NCI-H2196 (cell line): ENCODE measurements around the gene TRIM17.
"Not testable (repeated sequence)": the region's sequence is repeated elsewhere in the genome, so short reads cannot be mapped to it uniquely, and the experiment has no call there.

Experiments
- DNase-seq: peaks from one replicate; lab custom pipeline; 2025; ENCODE audit not compliant: unreplicated experiment; lab: John Stamatoyannopoulos, UW

The TRIM17 gene

DNA sequence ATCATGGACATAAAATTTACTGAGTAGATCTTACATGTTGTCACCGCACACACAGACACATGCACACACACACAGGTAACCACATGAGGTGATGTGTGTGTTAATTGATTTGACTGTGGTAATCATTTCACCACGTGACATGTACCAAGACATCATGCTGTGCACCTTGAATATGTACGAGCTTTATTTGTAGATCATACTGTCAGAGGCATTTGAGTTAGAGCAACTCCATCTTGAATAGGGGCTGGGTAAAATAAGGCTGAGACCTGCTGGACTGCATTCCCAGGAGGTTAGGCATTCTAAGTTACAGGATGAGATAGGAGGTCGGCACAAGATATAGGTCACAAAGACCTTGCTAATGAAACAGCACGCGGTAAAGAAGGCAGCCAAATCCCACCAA, 31.7 kb upstream of the TRIM17 start:
- DNase-seq = no peak

DNA sequence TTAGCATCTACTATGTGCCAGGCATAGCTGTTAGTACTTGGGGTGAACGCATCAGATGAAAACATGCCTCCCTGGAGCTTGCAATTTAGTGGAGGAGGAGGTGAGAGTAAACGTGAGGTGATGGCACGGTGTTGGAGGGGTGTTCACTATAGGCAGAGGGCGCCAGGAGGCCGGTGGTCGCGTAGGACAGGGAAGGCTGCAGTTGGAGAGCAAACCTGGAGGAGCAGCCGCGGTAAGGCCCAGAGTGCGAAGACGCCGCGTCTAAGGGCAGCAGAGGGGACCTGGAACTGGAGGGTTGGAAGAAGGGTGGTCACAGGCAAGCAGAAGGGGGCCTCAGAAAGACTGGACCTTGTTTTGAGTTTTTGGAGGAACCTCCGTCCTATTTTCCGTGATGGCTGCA, 30.2 kb upstream of the TRIM17 start:
- DNase-seq = no peak

- no peak for DNase-seq
Observed at GRCh38 chr1:228445843-228446650, 29.4 kb upstream of the TRIM17 start.

DNA sequence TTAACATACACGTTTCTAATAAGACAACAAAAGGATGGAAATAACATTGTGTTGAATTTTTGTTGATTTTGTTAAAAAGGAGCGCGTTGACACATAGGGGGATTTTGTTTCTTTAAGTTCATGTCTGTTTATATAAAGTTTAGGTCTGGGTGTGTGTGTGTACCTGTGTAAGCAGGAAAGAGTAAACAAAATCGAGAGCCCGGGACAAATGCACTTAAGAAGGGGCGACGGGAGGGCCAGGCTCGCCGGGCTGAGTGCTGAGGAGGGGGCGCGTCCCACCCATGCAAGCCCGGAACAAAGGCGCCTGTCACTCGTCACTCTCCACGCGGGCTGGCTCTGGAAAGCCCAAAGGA, 28.8 kb upstream of the TRIM17 start:
- DNase-seq = no peak

GRCh38 chr1:228443395-228443794, 26.7 kb upstream of the TRIM17 start:
- DNase-seq = no peak

DNA sequence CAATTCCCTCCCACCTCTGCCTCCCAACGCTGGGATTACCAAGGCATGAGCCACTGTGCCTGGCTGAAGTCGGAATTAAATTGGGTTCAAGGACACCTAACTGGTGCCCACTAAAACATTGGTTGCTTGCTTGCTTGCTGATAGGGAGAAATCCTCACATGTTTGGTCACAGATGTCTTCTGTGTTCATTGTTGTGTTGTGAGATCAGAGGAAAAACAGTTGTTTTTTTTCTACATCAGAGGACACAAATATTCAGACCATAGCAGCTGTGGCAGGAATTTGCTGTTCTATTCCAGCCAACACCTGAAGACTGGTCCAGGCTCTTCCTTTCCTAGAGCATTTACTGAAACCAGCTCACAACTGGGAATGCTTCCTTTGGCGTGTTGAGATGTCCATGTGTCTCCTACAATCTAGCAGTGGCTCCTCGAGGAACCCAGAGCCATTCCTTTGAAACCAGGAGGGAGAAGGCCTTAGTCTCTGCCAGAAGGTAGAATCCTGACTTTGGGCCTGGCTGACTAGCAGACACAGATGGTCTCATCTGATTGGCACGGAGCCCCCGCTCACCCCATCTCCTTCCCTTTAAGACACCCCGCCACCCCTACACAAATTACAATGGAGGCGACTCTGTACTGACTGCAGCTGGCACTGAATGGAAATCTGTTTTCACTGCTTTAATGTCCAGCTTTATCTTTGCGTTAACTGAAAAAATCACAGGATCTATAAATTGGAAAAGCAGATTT, 24.3 kb upstream of the TRIM17 start:
- no peak for DNase-seq

DNA sequence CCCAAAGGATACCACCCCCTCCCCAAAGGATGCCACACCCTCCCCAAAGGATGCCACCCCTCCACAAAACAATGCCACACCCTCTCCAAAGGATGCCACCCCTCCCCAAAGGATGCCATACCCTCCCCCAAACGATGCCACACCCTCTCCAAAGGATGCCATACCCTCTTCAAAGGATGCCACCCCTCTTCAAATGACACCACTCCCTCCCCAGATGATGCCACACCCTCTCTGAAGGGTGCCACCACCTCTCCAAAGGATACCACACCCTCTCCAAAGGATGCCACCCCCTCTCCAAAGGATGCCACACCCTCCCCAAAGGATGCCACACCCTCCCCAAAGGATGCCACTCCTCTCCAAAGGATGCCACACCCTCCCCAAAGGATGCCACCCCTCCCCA, 21.6 kb upstream of the TRIM17 start:
- DNase-seq = no peak

DNA sequence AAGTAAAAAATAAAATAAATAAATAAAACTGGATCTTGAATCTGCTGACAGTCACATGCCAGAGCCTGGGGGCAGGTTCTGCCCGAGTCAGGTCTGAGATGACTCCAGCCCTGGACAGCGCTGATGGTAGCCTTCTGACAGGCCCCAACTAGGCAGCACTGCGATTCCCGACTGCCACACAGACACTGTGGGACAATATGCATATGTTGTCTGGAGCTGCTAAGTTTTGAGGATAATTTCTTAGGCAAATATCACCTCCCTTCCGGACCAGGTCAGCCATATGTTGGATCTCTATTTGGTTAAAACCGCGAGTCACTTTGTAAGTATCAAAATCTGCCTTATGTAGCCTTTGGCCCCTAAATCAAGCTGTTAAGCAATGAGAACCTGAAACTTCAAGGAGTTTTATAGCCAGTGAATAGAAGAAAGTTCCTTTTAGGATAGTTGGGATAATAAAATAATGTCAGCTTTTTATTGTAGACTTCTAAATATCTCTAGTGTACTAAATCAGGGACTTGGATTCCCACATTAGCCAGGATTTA, 20.8 kb upstream of the TRIM17 start:
- DNase-seq = no peak

DNA sequence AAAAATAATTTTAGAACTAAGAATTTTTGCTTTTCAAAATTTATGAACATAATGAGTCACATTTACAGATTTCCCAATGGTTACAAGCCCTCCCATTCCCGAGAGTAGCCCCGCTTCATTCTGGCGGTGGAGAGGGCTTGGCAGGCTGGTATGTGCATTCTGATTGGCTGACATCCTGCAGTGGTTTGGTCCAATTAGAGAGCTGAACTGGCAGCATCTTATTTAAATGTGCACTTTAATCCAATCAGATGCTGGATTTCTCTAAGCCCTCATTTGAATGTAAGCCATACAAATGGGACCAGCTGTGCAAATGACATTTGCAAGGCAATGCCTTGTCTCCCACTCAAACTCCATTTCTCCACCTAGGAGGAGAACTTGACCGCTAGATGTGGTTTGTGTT, 18.0 kb upstream of the TRIM17 start:
- no peak for DNase-seq

- DNase-seq = not testable (repeated sequence)
Observed at GRCh38 chr1:228433337-228434053, 16.8 kb upstream of the TRIM17 start.

DNA sequence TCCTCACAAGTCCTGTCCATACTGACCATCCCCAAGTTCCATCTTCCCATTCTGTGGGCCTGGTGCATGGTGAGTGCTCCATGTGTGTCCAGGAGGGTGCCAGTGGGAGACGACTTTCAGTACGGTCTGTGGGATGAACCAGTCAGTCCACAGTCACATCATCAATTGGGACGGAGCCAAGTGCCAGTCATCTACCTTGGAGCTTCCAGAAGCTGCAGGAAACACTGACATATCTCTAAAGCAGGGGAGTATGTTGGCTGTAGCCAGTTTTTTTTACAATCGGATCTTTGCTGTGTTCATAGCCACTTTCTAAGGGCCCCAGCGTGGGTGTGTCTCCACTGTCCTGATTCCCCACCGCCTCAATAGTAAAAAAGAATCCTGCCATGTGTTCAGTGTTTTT, 13.6 kb upstream of the TRIM17 start:
- no peak for DNase-seq

- no peak for DNase-seq
Observed at GRCh38 chr1:228429698-228430097, 13.0 kb upstream of the TRIM17 start.

DNA sequence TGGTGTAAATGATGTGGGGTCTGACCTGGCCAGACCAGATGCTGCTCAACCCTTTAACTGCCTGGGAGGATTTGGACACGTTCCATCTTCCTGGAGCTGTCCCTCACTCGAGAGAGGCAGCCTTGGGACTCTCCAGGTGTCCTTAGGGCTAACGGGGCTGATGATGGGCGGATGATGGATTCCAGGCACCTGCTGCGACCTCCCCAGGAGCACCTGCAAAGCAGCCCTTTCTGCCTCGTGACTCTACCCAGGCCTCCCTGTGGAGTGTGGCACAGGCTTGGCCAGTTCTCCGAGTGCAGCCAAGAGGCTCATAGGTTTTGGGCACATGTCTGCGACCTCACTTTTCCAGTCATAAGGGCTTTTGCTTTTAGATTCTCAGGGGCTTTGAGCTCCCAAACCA, 12.3 kb upstream of the TRIM17 start:
- DNase-seq = no peak

- no peak for DNase-seq
Observed at GRCh38 chr1:228428412-228428811, 11.8 kb upstream of the TRIM17 start.

GRCh38 chr1:228426518-228427175, 10.0 kb upstream of the TRIM17 start:
- no peak for DNase-seq

DNA sequence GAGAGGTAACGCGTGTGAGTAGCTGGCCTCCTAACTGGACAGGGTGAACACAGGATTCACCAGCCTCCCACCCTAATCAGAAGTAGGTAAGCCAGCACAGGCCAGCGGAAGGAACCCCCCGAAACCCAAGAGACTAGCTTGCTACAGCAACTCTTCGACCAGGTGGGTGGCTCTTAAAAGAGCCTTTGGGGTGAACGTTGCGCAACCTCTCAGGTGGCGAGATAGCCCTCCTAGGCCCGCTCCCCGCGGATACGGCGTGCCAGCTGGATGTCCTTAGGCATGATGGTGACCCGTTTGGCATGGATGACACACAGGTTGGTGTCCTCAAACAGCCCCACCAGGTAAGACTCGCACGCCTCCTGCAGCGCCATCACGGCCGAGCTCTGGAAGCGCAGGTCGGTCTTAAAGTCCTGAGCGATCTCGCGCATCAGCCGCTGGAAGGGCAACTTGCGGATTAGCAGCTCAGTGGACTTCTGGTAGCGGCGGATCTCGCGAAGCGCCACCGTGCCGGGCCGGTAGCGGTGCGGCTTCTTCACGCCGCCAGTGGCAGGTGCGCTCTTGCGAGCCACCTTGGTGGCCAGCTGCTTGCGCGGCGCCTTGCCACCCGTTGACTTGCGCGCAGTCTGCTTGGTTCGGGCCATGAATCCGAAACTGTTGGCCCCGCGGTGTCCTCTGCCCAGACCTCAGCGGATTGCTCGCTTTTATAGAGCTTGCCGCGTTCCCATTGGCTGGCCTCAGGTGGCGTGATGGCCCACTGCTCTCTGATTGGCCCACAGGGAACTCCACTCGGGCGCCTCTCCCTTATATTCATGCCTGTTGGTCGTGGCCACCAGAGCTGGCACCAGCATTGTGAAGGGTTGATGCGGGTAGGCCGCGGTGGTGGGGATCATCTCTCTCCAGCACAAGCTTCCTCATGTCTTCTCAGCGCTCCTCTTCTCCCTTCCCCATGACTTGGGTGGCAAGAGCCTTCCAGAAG, 8.3 kb upstream of the TRIM17 start:
- no peak for DNase-seq

- DNase-seq = no peak
Observed at GRCh38 chr1:228423404-228424053, 6.9 kb upstream of the TRIM17 start.

DNA sequence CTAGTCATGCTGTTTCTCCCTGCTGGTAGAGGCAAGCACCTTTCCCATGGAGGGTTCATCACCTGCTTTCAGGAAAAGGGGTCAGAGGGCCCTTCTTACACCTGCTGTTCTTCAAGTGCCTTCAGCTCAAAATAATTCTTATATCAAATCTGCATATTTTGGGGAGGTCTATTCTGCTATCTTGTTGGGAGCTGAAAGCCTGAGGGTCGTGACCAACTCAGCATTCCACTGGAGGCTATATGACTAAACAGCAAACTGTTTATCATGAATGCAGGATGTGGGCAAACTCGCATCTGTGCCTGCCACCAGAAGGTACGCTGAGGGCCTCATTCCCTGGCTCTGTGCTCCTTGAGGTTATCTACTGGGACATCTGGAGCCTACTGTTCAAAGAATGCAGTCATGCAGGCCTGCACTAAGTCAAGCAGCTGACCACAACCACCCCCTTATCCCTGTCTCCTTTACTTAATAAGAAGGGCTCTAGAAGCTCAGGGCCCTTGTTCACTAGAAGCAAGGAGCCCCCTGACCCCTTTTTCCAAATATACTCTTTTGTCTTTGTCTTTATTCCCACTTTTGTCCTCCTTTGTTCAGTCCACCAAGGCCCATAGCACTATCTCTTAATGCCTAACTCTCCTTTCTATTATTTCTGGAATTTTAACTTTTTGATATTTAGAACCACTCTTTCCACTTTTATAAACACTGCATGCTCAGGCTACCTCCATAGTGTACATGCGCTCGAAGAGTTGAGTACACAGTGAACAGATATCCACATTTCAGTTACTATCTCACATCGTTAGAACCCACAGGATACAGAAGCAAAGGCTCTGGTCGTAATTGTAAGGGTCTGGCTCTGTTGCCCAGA, 4.5 kb upstream of the TRIM17 start:
- DNase-seq = no peak
